Left hindlimb (tissue), 1 donor: Measurements from ENCODE around the gene RAD9A.

Source experiments
- DNase-seq: peaks from one replicate; pipeline ENCODE4 v3.0.0-alpha.2; 2018

The RAD9A gene

GRCh38 chr11:67429038-67429668, 37.4 kb downstream of the RAD9A start:
- DNase-seq: no peak

- DNase-seq: no peak
These were observed 37.9 kb downstream of the RAD9A start for GRCh38 chr11:67429722-67430121.

- DNase-seq: no peak
These were observed 39.8 kb downstream of the RAD9A start for GRCh38 chr11:67431346-67432249.

GRCh38 chr11:67432655-67433349, 41.0 kb downstream of the RAD9A start:
- no peak for DNase-seq

- DNase-seq: no peak
These were observed 42.0 kb downstream of the RAD9A start for GRCh38 chr11:67433536-67434394.

- no peak for DNase-seq
These were observed 42.7 kb downstream of the RAD9A start for GRCh38 chr11:67434395-67434881.

GRCh38 chr11:67435031-67435726, 43.4 kb downstream of the RAD9A start:
- DNase-seq: no peak

- no peak for DNase-seq
These were observed 44.1 kb downstream of the RAD9A start for GRCh38 chr11:67435727-67436458.

GRCh38 chr11:67436459-67437081, 44.8 kb downstream of the RAD9A start:
- DNase-seq: no peak

- no peak for DNase-seq
These were observed 45.5 kb downstream of the RAD9A start, which contains the start of gene PTPRCAP for GRCh38 chr11:67437082-67437808. Gene PTPRCAP, minus strand, starts transcription at chr11:67437682. Its CDS starts 63 bp downstream, at chr11:67437619.

- DNase-seq: no peak
These were observed 46.0 kb downstream of the RAD9A start for GRCh38 chr11:67437809-67438157.

GRCh38 chr11:67438158-67438902, 46.5 kb downstream of the RAD9A start:
- DNase-seq: no peak

- no peak for DNase-seq
These were observed 47.8 kb downstream of the RAD9A start for GRCh38 chr11:67439321-67440228.

GRCh38 chr11:67440229-67441097, 48.7 kb downstream of the RAD9A start:
- no peak for DNase-seq

- DNase-seq: no peak
These were observed 49.3 kb downstream of the RAD9A start for GRCh38 chr11:67441098-67441563.

GRCh38 chr11:67441731-67442351, 50.1 kb downstream of the RAD9A start:
- DNase-seq: no peak
